ENCODE data around the gene RASL11B. TPM values are rescaled to one million over a fixed set of nuclear protein-coding genes. Genes with fewer than 3 reads are reported as not detected.
"Not testable (repeated sequence)": the region's sequence is repeated elsewhere in the genome, so short reads cannot be mapped to it uniquely, and the experiment has no call there.

RASL11B gene
- total RNA-seq, 1 donor from 2014 or later: 24.8 TPM

DNA sequence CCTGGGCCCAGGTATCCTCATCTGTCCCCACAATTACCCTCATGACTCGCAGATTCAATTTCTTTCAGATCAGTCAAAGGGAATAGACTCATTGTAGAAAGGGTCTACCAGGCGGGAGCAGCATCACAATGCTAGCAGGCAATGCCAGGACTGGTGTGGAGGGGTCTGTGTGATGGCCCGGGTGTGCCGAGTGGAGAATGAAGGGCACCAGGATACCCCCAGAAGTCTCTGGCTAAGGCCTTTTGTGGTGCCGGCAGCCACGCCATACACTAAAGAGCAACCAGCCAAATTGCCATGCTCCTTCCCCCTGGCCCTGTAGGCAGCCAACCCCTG is 37.9 kb upstream of the RASL11B start:
- DNase-seq: no peak
- H3K4me1 Mint-ChIP-seq (ENCODE audit: low read depth, unreplicated experiment): no peaks in the 10 kb centered on the region

DNA sequence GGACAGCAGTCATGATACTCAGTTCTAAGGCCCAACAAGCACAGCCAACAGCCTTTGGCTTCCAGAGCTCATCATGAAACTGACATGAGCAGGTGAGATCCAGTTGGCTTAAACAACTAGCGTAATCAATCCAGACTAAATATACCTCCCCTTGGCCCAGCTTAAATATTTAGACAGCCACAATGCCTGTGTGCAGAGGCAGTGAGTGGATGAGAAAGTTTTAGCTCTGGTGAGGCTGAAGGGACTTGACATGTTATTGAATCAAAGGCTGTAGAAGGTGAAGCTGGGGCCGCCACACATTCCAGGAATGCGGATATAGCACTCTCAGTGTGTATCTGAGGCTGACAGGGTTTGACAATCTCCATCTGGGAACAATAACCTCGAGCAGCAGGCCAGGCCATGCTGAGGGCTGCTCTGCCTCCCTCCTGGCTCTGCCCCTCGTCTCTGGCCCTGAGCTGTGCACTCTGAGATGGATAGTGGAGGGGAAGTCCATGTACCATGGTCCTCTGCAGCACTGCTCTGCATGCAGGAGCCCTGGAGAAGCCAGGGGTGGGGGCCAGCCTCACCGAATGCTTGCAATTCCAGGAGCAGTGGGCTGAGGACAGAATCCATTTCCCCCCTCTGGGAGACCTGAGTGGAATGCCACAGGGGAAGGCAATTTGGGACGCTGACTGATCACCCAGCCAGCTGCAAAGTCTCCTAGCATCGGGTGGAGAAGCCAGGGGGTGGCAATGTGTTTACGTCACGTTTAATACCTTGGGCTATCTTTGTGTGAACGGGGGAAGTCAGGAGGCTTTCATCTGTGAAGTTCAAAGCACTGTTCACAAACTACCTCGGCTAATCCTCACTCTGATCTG is 37.3 kb upstream of the RASL11B start:
- Mint-ChIP-seq H3K9me3 (ENCODE audit: unreplicated experiment) (no peaks in the 10 kb centered on the region), H3K27me3 (ENCODE audit: unreplicated experiment) (peaks cover 7% of the 10 kb centered on the region), H3K4me3 (ENCODE audit: unreplicated experiment) (no peak overlapping the region), H3K27ac (ENCODE audit: unreplicated experiment) (no peak overlapping the region), H3K36me3 (ENCODE audit: unreplicated experiment) (peaks cover 10% of the 10 kb centered on the region), H3K4me1 (ENCODE audit: low read depth, unreplicated experiment) (no peaks in the 10 kb centered on the region)
- TF ChIP-seq, protein P1, sequence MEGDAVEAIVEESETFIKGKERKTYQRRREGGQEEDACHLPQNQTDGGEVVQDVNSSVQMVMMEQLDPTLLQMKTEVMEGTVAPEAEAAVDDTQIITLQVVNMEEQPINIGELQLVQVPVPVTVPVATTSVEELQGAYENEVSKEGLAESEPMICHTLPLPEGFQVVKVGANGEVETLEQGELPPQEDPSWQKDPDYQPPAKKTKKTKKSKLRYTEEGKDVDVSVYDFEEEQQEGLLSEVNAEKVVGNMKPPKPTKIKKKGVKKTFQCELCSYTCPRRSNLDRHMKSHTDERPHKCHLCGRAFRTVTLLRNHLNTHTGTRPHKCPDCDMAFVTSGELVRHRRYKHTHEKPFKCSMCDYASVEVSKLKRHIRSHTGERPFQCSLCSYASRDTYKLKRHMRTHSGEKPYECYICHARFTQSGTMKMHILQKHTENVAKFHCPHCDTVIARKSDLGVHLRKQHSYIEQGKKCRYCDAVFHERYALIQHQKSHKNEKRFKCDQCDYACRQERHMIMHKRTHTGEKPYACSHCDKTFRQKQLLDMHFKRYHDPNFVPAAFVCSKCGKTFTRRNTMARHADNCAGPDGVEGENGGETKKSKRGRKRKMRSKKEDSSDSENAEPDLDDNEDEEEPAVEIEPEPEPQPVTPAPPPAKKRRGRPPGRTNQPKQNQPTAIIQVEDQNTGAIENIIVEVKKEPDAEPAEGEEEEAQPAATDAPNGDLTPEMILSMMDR (IDR thresholded peaks at IDR 0.05; ENCODE audit: partially characterized antibody, unreplicated experiment): no peak
- DNase-seq: no peak

More for the DNA sequence above, 37.9 kb upstream of the RASL11B start:
- peaks cover 10% of the 10 kb centered on the region for H3K36me3 Mint-ChIP-seq (ENCODE audit: unreplicated experiment)
- H3K4me3 Mint-ChIP-seq (ENCODE audit: unreplicated experiment): no peak overlapping the region
- peaks cover 7% of the 10 kb centered on the region for H3K27me3 Mint-ChIP-seq (ENCODE audit: unreplicated experiment)
- no peak overlapping the region for H3K27ac Mint-ChIP-seq (ENCODE audit: unreplicated experiment)
- H3K9me3 Mint-ChIP-seq (ENCODE audit: unreplicated experiment): no peaks in the 10 kb centered on the region
- TF ChIP-seq, protein P1 (IDR thresholded peaks at IDR 0.05; ENCODE audit: partially characterized antibody, unreplicated experiment): no peak

DNA sequence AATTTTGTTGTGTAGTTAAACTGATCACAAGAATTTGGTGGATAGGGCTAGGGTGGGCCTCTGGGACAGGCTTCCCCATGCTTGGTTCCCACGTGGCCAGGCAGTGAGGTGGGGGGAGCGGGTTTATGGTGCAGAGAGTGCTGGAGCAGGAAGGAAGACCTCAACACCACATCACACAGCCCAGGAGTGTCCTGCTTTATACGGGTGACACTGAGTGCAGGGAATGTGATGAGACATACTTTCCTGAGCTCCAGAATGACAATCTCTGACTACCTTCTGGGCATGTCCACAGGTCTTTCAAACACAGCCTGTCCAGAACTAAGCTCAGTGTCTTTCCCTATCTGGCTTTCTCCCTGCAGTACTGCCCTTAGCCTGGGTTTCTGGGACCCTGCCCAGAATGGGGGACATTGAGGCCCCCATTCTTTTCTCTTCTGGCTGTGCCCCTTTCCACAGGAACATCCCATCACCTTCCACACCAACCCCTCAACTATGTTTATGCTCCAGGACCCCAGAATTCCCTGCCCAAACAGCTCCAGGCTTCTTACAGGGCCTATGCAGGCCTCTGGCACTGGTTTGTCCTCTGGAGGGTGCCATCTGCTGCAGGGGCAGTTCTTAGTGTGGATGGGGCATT is 36.5 kb upstream of the RASL11B start:
- Mint-ChIP-seq H3K4me3 (ENCODE audit: unreplicated experiment) (no peak overlapping the region), H3K9me3 (ENCODE audit: unreplicated experiment) (no peaks in the 10 kb centered on the region), H3K27ac (ENCODE audit: unreplicated experiment) (no peak overlapping the region), H3K4me1 (ENCODE audit: low read depth, unreplicated experiment) (no peaks in the 10 kb centered on the region), H3K27me3 (ENCODE audit: unreplicated experiment) (peaks cover 7% of the 10 kb centered on the region), H3K36me3 (ENCODE audit: unreplicated experiment) (peaks cover 10% of the 10 kb centered on the region)
- no peak for DNase-seq
- TF ChIP-seq, protein P1 (IDR thresholded peaks at IDR 0.05; ENCODE audit: partially characterized antibody, unreplicated experiment): no peak

DNA sequence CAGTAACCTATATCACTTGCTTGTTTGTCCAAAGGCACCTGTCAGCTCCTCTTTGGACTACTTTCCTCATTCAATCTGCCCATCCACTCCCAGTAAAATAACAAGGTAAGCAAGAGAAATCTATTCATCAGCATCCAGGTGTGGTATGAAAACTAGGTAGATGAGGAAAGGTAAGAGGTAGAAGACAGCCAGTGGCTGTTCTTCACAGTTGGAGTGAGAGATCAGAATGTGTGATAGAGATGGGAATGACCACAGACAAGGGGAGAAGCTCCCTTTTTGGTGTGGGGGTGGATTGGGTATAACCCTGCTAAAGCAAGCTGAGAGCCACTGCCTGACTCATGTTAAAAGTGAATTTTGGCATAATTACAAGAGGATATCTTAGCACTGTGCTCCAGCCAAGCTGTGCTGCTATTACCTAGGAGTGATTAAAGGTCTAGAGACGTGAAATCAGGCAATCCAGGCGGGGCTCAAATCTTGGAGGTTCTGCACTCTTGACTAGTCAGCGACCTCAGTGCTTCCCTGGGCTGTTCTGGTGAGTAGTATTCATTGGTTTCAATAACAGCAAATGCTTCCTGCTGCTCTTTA is 28.1 kb upstream of the RASL11B start:
- peaks cover 4% of the 10 kb centered on the region for H3K36me3 Mint-ChIP-seq (ENCODE audit: unreplicated experiment)
- DNase-seq: no peak
- peaks cover 6% of the 10 kb centered on the region for H3K27me3 Mint-ChIP-seq (ENCODE audit: unreplicated experiment)
- TF ChIP-seq, protein P1 (IDR thresholded peaks at IDR 0.05; ENCODE audit: partially characterized antibody, unreplicated experiment): no peak
- no peaks in the 10 kb centered on the region for H3K9me3 Mint-ChIP-seq (ENCODE audit: unreplicated experiment)
- peaks cover 8% of the 10 kb centered on the region for H3K4me1 Mint-ChIP-seq (ENCODE audit: low read depth, unreplicated experiment)
- no peak overlapping the region for H3K27ac Mint-ChIP-seq (ENCODE audit: unreplicated experiment)
- H3K4me3 Mint-ChIP-seq (ENCODE audit: unreplicated experiment): no peak overlapping the region

GRCh38 chr4:52834641-52835456 is 27.3 kb upstream of the RASL11B start:
- not testable (repeated sequence) for H3K36me3 Mint-ChIP-seq (ENCODE audit: unreplicated experiment); H3K27ac Mint-ChIP-seq (ENCODE audit: unreplicated experiment); H3K9me3 Mint-ChIP-seq (ENCODE audit: unreplicated experiment); DNase-seq; H3K4me3 Mint-ChIP-seq (ENCODE audit: unreplicated experiment); H3K27me3 Mint-ChIP-seq (ENCODE audit: unreplicated experiment)
- peaks cover 14% of the 10 kb centered on the region for H3K4me1 Mint-ChIP-seq (ENCODE audit: low read depth, unreplicated experiment)

All from glutamatergic neuron (in vitro differentiated cells).